Fibroblast of mammary gland (primary cell): Measurements from ENCODE around the gene DUSP28.

Experiments used
- DNase-seq: peaks from one replicate; pipeline ENCODE4 v3.0.0-alpha.2; 2010; ENCODE audit warnings: low read depth
- H3K4me3 ChIP-seq: 2 replicates; pipeline ENCODE4 v1.5.1; 2011; ENCODE audit warnings: low read depth, mild to moderate bottlenecking, low read length, moderate library complexity; ENCODE audit not compliant: control insufficient read depth
- TF ChIP-seq, protein P1 (sequence below): conservative IDR thresholded peaks from 2 replicates; pipeline ENCODE4 v1.5.1; 2011; ENCODE audit warnings: low read depth, low read length, inconsistent platforms; ENCODE audit not compliant: control insufficient read depth, insufficient read depth

Gene DUSP28

DNA sequence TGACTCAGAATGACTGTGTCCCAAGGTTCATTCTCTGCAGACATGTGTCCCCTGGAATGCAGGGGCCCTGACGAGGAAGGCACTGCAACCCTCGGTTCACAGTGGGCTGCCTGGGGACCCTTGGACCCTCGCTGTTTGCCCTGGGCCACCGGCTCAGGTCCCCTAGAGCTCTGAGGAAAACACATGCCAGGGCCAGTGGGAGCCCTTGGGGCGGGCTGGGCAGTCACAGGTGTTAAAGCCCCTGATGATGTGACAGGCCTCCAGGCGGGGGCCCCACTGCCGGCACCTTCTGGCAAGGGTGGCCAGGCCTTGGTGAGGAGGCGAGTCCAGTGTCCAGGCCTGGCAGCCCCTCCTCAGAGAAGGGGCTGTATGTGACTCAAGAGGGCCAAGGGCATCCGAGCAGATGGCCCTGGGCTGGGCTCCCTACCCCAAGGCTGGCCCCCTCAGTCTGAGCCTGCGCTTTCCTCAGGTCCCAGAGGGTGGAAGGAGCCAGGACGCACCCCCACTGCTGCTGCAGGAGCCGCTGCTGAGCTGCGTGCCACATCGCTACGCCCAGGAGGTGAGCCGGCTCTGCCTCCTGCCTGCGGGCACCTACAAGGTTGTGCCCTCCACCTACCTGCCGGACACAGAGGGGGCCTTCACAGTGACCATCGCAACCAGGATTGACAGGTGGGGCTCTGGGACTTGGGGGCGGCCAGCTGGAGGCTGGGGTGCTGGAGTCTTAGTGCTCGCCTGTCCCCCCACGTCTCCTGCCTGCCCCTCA is 37.4 kb downstream of the DUSP28 start:
- DNase-seq, result no peak
- TF ChIP-seq, protein P1, sequence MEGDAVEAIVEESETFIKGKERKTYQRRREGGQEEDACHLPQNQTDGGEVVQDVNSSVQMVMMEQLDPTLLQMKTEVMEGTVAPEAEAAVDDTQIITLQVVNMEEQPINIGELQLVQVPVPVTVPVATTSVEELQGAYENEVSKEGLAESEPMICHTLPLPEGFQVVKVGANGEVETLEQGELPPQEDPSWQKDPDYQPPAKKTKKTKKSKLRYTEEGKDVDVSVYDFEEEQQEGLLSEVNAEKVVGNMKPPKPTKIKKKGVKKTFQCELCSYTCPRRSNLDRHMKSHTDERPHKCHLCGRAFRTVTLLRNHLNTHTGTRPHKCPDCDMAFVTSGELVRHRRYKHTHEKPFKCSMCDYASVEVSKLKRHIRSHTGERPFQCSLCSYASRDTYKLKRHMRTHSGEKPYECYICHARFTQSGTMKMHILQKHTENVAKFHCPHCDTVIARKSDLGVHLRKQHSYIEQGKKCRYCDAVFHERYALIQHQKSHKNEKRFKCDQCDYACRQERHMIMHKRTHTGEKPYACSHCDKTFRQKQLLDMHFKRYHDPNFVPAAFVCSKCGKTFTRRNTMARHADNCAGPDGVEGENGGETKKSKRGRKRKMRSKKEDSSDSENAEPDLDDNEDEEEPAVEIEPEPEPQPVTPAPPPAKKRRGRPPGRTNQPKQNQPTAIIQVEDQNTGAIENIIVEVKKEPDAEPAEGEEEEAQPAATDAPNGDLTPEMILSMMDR, result no peak
- H3K4me3 ChIP-seq, result no peak overlapping the region

DNA sequence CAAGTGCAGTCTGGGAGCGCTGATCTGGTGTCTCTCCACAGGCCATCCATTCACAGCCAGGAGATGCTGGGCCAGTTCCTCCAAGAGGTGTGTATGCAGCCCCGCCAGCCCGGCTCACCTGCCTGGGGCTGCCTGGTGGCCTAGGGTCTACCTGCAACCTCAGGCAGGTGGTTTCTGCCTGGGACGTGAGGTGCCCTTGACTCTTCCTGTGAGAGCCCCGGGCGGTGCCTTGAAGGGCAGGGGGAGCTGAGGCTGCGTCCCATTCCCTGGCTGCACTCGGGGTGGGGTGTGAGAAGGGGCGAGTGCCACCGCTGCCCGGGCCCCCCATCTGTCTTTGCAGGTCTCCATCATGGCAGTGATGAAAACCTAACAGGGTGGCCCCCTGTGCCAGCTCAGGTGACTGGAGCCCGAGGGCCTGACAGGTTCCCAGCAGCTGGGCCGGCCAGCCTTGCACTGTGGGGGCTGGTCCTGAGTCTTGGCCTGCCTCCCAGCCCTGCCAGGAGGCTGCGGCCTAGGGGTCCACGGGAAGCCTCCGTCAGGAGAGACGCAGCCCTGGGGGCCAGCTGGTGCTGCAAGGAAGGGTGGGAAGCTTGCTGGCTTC is 38.3 kb downstream of the DUSP28 start:
- TF ChIP-seq, protein P1, result no peak
- no peak for DNase-seq
- H3K4me3 ChIP-seq, result no peak overlapping the region

DNA sequence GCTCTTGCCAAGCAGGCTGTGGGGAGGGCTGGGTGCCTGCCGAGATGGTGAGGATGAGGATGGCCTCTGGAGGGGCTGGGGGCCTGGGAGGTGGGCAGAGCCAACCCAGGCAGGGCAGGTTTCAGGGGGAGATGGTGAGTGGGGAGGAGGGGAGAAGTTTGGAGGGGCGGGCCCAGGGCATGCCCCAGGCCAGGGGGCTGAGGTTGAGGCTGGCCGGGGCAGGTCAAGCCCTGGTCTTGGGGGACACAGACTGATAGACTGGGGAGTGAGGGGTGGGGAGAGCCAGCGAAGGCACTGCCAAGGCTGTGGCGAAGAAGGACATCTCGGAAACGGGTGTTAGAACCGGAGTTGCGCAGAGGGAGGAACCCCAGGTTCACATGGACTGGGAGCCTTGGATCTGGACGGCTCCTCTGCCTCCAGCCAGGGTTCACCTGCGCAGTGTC is 39.0 kb downstream of the DUSP28 start:
- DNase-seq, result no peak
- no peak overlapping the region for H3K4me3 ChIP-seq
- TF ChIP-seq, protein P1, result no peak

DNA sequence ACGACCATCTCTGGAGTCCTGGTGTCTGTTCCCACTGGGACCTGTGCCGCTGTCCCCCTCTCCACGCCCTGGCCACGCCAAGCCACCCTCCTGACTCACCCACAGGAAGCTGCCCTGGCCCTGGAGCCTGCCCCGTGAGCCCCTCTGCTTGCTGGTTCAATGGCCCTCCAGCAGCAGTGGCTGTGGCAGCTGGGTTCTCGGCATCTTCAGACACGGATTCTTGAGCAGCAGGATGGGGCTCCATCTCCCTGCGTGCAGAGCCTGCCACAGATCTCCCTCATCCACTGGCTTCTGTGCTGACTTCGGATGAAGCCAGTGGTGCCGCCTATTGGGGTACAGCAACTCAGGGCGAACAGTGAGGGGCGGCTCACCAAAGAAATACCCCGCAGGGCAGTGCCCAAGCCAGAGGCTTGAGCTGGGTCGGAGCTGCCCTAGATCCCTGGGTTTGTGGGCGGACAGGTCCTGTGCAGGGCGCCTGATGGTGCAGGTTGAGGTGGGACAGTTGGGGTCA is 40.3 kb downstream of the DUSP28 start:
- DNase-seq, result no peak
- TF ChIP-seq, protein P1, result no peak
- H3K4me3 ChIP-seq, result no peak overlapping the region

DNA sequence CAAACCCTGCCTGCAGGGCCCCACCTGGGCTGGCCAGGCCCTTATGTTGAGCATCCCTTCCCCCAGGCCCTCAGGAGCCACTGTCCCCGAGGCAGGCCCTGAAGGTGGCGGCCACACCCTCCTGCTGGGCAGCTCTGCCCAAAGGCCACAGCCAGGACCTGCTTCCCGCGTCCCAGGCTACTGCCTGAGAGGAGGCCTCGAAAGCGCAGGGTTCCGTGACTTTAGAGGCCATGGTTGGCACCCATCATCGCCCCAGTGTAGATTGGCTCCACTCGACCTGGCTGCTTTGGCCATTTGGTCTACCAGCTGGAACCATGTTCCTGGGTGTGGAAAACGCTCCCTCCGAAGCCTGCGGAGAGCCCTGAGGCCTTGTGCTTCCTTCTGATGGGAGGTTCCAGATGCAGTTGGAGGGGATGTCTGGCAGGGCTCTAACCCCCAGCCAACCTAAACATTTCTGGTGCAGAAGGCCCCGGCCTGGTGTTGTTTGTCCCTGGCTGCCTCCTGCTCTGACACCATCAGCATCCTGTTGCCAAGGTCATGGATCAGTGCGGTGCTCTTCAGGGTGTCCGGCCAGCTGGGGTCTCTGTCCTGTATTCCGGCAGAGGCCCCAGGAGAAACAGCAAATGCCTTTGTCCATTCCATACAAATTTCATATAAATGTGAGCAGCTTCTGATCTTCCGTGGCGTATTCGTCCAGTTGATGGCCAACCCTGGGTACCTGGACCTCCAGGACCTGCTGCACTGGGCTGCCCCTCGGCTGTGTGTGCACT is 41.1 kb downstream of the DUSP28 start:
- no peak overlapping the region for H3K4me3 ChIP-seq
- TF ChIP-seq, protein P1, result no peak
- no peak for DNase-seq

DNA sequence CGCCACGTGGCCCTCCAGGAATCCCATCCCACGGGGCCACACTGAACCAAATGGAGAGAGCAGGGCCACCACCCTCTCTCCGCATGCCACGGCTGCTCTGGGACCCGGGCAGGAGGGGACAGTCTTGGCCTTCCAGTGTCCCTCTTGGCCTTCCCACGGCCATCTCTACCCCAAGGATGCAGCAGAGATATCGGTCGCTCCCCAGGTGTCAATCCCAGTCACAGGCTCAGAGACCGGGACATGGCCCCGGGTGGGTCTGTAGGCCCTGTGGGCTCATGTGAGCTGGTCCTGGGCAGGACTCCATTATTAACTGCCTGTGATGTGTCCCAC is 41.6 kb downstream of the DUSP28 start:
- TF ChIP-seq, protein P1, result no peak
- DNase-seq, result no peak
- no peak overlapping the region for H3K4me3 ChIP-seq
